HepG2 (cell line): ENCODE results near the gene ESYT2.

Experiments used
- EP300 ChIP-seq, 3 experiments: sonication (generic) in 1 of 3; formaldehyde crosslinking in 1 of 3; IDR thresholded peaks; 2 replicates each; pipeline versions ENCODE4 v1.5.1 to v1.6.1; 2011 to 2020; ENCODE audit warnings: low read depth in 2 of 3, low read length in 2 of 3, borderline replicate concordance in 1 of 3, improper control_type of control experiment in 1 of 3, mild to moderate bottlenecking in 1 of 3, missing genetic modification reagents in 1 of 3, moderate library complexity in 1 of 3
- IKZF1 ChIP-seq: fragments of 450-650 bp; IDR thresholded peaks from 2 replicates; pipeline ENCODE4 v1.7.1; 2016
- MAFK ChIP-seq, 2 experiments: IDR thresholded peaks in 1 of 2; conservative IDR thresholded peaks in 1 of 2; 2 replicates each; pipeline ENCODE4 v1.6.1; 2011; ENCODE audit warnings: improper control_type of control experiment in 2 of 2, low read length in 2 of 2
- PATZ1 ChIP-seq: sonication (generic); formaldehyde crosslinking; IDR thresholded peaks from 2 replicates; pipeline ENCODE4 v1.4.0; 2020; ENCODE audit warnings: missing genetic modification reagents
- ZNF274 ChIP-seq: sonication (generic); formaldehyde crosslinking; IDR thresholded peaks from 2 replicates; pipeline ENCODE4 v1.5.1; 2020; ENCODE audit warnings: mild to moderate bottlenecking, missing genetic modification reagents

GRCh38 chr7:158694650-158695049 is 134.7 kb downstream of the ESYT2 start:
- TF ChIP-seq MAFK (conservative IDR thresholded peaks at IDR 0.05 in 1 of 2, IDR thresholded peaks at IDR 0.05 in 1 of 2; ENCODE audit: low read length in 2 of 2) (no peak), PATZ1 (CRISPR knock-in tag) (no peak), ZNF274 (CRISPR knock-in tag) (no peak), EP300 (IDR thresholded peaks at IDR 0.05; ENCODE audit: low read depth in 2 of 2, low read length in 2 of 2) (no peak), EP300 (CRISPR knock-in tag; IDR thresholded peaks at IDR 0.05; ENCODE audit: borderline replicate concordance) (no peak), IKZF1 (no peak)
